Mucosa of stomach (tissue), 1 donor: ENCODE results near the gene JPH3.
"Not testable (repeated sequence)": the region's sequence is repeated elsewhere in the genome, so short reads cannot be mapped to it uniquely, and the experiment has no call there.

Source experiments
- H3K27me3 ChIP-seq: one replicate; pipeline ENCODE4 v1.7.0; 2013; ENCODE audit warnings: mild to moderate bottlenecking, low read length; ENCODE audit not compliant: control insufficient read depth, insufficient read depth
- H3K36me3 ChIP-seq: one replicate; pipeline ENCODE4 v1.7.0; 2013; ENCODE audit warnings: low read length; ENCODE audit not compliant: control insufficient read depth, insufficient read depth
- H3K4me1 ChIP-seq: one replicate; pipeline ENCODE4 v1.7.0; 2013; ENCODE audit warnings: mild to moderate bottlenecking, low read length; ENCODE audit not compliant: control insufficient read depth, insufficient read depth
- H3K4me3 ChIP-seq: one replicate; pipeline ENCODE4 v1.7.0; 2013; ENCODE audit warnings: low read length
- H3K9ac ChIP-seq: one replicate; pipeline ENCODE4 v1.7.0; 2013; ENCODE audit warnings: mild to moderate bottlenecking, low read length, moderate library complexity
- H3K9me3 ChIP-seq: one replicate; pipeline ENCODE4 v1.7.0; 2013; ENCODE audit warnings: mild to moderate bottlenecking, low read length, moderate library complexity; ENCODE audit not compliant: control insufficient read depth
- donor health status: Pancreatic carcinoma.

JPH3 gene

GRCh38 chr16:87725596-87726235 is 123.4 kb downstream of the JPH3 start:
- H3K27me3 ChIP-seq, result no peaks in the 10 kb centered on the region
- H3K36me3 ChIP-seq, result no peaks in the 10 kb centered on the region
- no peaks in the 10 kb centered on the region for H3K9me3 ChIP-seq
- no peaks in the 10 kb centered on the region for H3K4me1 ChIP-seq
- H3K4me3 ChIP-seq, result no peak overlapping the region
- no peak overlapping the region for H3K9ac ChIP-seq

GRCh38 chr16:87726577-87726976 is 124.3 kb downstream of the JPH3 start:
- not testable (repeated sequence) for H3K9me3 ChIP-seq, H3K27me3 ChIP-seq, H3K4me3 ChIP-seq, H3K4me1 ChIP-seq, H3K9ac ChIP-seq, H3K36me3 ChIP-seq

GRCh38 chr16:87727346-87727745 is 125.0 kb downstream of the JPH3 start:
- Histone ChIP-seq H3K9me3 (no peaks in the 10 kb centered on the region), H3K27me3 (no peaks in the 10 kb centered on the region), H3K36me3 (no peaks in the 10 kb centered on the region)

GRCh38 chr16:87728026-87728425 is 125.7 kb downstream of the JPH3 start:
- H3K9ac ChIP-seq, result no peak overlapping the region
- no peaks in the 10 kb centered on the region for H3K4me1 ChIP-seq
- H3K4me3 ChIP-seq, result no peak overlapping the region
- no peaks in the 10 kb centered on the region for H3K9me3 ChIP-seq
- no peaks in the 10 kb centered on the region for H3K27me3 ChIP-seq
- no peaks in the 10 kb centered on the region for H3K36me3 ChIP-seq

More at GRCh38 chr16:87727346-87727745, 125.0 kb downstream of the JPH3 start:
- Histone ChIP-seq H3K4me1 (no peaks in the 10 kb centered on the region), H3K9ac (no peak overlapping the region), H3K4me3 (no peak overlapping the region)

- Histone ChIP-seq H3K4me3 (no peak overlapping the region), H3K9me3 (no peaks in the 10 kb centered on the region), H3K4me1 (no peaks in the 10 kb centered on the region), H3K27me3 (no peaks in the 10 kb centered on the region), H3K36me3 (no peaks in the 10 kb centered on the region), H3K9ac (no peak overlapping the region)
Measured at GRCh38 chr16:87729266-87729954, 127.1 kb downstream of the JPH3 start.

- H3K4me3 ChIP-seq, result no peak overlapping the region
- H3K27me3 ChIP-seq, result no peaks in the 10 kb centered on the region
- no peak overlapping the region for H3K9ac ChIP-seq
- no peaks in the 10 kb centered on the region for H3K9me3 ChIP-seq
- H3K4me1 ChIP-seq, result no peaks in the 10 kb centered on the region
- H3K36me3 ChIP-seq, result no peaks in the 10 kb centered on the region
Measured at GRCh38 chr16:87731607-87732006, 129.3 kb downstream of the JPH3 start.

- Histone ChIP-seq H3K36me3 (no peaks in the 10 kb centered on the region), H3K9me3 (no peaks in the 10 kb centered on the region), H3K4me3 (no peak overlapping the region), H3K4me1 (no peaks in the 10 kb centered on the region), H3K9ac (no peak overlapping the region), H3K27me3 (no peaks in the 10 kb centered on the region)
Measured at GRCh38 chr16:87733190-87733589, 130.9 kb downstream of the JPH3 start.

- no peak overlapping the region for H3K4me3 ChIP-seq
- H3K27me3 ChIP-seq, result no peaks in the 10 kb centered on the region
- no peaks in the 10 kb centered on the region for H3K9me3 ChIP-seq
- H3K9ac ChIP-seq, result no peak overlapping the region
- no peaks in the 10 kb centered on the region for H3K4me1 ChIP-seq
- no peaks in the 10 kb centered on the region for H3K36me3 ChIP-seq
Measured at GRCh38 chr16:87734644-87735043, 132.3 kb downstream of the JPH3 start.

GRCh38 chr16:87735270-87736007 is 133.1 kb downstream of the JPH3 start:
- no peak overlapping the region for H3K9ac ChIP-seq
- H3K9me3 ChIP-seq, result no peaks in the 10 kb centered on the region
- no peaks in the 10 kb centered on the region for H3K36me3 ChIP-seq

GRCh38 chr16:87736008-87736382 is 133.7 kb downstream of the JPH3 start:
- Histone ChIP-seq H3K9ac (no peak overlapping the region), H3K27me3 (no peaks in the 10 kb centered on the region), H3K4me3 (no peak overlapping the region), H3K4me1 (no peaks in the 10 kb centered on the region), H3K36me3 (peaks cover 4% of the 10 kb centered on the region), H3K9me3 (no peaks in the 10 kb centered on the region)

More at GRCh38 chr16:87735270-87736007, 133.1 kb downstream of the JPH3 start:
- Histone ChIP-seq H3K4me1 (no peaks in the 10 kb centered on the region), H3K27me3 (no peaks in the 10 kb centered on the region), H3K4me3 (no peak overlapping the region)

GRCh38 chr16:87739801-87740200 is 137.5 kb downstream of the JPH3 start:
- Histone ChIP-seq H3K4me1 (peaks cover 2% of the 10 kb centered on the region), H3K36me3 (peaks cover 4% of the 10 kb centered on the region), H3K9me3 (no peaks in the 10 kb centered on the region), H3K9ac (no peak overlapping the region), H3K27me3 (no peaks in the 10 kb centered on the region), H3K4me3 (no peak overlapping the region)

- H3K9me3 ChIP-seq, result no peaks in the 10 kb centered on the region
- H3K4me3 ChIP-seq, result no peak overlapping the region
- no peaks in the 10 kb centered on the region for H3K27me3 ChIP-seq
- H3K36me3 ChIP-seq, result peaks cover 4% of the 10 kb centered on the region
- peaks cover 5% of the 10 kb centered on the region for H3K4me1 ChIP-seq
- H3K9ac ChIP-seq, result no peak overlapping the region
Measured at GRCh38 chr16:87740441-87740840, 138.1 kb downstream of the JPH3 start.
